ENCODE measurements around the gene ZNF804A. TPM values are rescaled to one million over a fixed set of nuclear protein-coding genes. Genes with fewer than 3 reads are reported as not detected.

ZNF804A gene
- total RNA-seq, 3 donors from 2014 or later (not counting 1 experiment from before 2014, with no cell fraction given) = 0.12 to 0.25 TPM; not detected in 1

DNA sequence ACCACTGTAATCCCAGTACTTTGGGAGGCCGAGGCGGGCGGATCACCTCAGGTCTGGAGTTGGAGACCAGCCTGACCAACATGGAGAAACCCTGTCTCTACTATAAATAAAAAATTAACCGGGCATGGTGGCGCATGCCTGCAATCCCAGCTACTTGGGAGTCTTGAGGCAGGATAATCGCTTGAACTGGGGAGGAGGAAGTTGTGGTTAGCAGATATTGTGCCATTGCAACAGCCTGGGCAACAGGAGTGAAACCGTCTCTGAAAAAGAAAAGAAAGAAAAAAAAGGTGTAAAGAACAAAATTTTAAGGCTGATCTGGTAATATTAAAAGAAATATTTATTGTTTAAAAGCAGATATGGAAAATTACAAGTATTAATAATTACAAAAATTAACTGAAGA is 29.7 kb downstream of the ZNF804A start:
- WGBS (ENCODE audit: insufficient coverage) = 66% methylated on average over 7 of the region's 7 CpGs
- Histone ChIP-seq H3K27me3 (ENCODE audit: control insufficient read depth, insufficient read depth, low read length) (no peaks in the 10 kb centered on the region), H3K27ac (ENCODE audit: low read length) (no peak overlapping the region), H3K4me1 (ENCODE audit: control insufficient read depth, insufficient read depth, low read length) (no peaks in the 10 kb centered on the region), H3K36me3 (ENCODE audit: control insufficient read depth, insufficient read depth, low read length) (no peaks in the 10 kb centered on the region), H3K9me3 (ENCODE audit: control insufficient read depth, insufficient read depth, low read length) (peaks cover 3% of the 10 kb centered on the region), H3K4me3 (ENCODE audit: low read length) (no peak overlapping the region)
- H3K9me3 Mint-ChIP-seq = peaks cover 2 to 6% of the 10 kb centered on the region in 2 donors
- DNase-seq = no peak
- H3K36me3 Mint-ChIP-seq = no peaks in the 10 kb centered on the region
- ATAC-seq = no peak
- intact Hi-C loops (cut with micrococcal nuclease) = no loop called here
- no peaks in the 10 kb centered on the region for H3K27me3 Mint-ChIP-seq (ENCODE audit: low read depth in 2 of 2)
- TF ChIP-seq, protein P1, sequence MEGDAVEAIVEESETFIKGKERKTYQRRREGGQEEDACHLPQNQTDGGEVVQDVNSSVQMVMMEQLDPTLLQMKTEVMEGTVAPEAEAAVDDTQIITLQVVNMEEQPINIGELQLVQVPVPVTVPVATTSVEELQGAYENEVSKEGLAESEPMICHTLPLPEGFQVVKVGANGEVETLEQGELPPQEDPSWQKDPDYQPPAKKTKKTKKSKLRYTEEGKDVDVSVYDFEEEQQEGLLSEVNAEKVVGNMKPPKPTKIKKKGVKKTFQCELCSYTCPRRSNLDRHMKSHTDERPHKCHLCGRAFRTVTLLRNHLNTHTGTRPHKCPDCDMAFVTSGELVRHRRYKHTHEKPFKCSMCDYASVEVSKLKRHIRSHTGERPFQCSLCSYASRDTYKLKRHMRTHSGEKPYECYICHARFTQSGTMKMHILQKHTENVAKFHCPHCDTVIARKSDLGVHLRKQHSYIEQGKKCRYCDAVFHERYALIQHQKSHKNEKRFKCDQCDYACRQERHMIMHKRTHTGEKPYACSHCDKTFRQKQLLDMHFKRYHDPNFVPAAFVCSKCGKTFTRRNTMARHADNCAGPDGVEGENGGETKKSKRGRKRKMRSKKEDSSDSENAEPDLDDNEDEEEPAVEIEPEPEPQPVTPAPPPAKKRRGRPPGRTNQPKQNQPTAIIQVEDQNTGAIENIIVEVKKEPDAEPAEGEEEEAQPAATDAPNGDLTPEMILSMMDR (IDR thresholded peaks at IDR 0.05) = no peak
- no peak overlapping the region for H3K4me3 Mint-ChIP-seq
- no peaks in the 10 kb centered on the region for H3K4me1 Mint-ChIP-seq
- no peak overlapping the region for H3K27ac Mint-ChIP-seq

DNA sequence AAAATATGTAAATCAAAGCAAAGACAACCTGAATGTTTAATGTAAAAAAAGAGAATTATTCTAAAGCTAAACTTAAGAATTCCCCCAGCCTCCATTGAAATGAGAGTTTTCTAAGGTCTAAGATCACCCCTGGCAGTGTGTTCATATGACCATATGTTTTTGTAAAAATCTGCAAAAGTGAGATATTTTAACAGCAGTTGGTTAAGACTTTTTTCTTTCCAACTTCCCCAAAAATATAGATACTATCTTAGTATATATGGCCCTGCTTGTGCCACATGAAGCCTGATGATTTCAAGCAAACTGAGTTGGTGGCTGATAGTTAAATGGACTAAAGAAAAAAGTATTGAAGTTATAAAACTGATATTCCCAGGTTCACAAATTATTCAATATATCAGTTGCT is 35.4 kb downstream of the ZNF804A start:
- no peak overlapping the region for H3K27ac Mint-ChIP-seq
- Histone ChIP-seq H3K27ac (ENCODE audit: low read length) (no peak overlapping the region), H3K27me3 (ENCODE audit: control insufficient read depth, insufficient read depth, low read length) (no peaks in the 10 kb centered on the region), H3K36me3 (ENCODE audit: control insufficient read depth, insufficient read depth, low read length) (no peaks in the 10 kb centered on the region), H3K9me3 (ENCODE audit: control insufficient read depth, insufficient read depth, low read length) (peaks cover 3% of the 10 kb centered on the region), H3K4me3 (ENCODE audit: low read length) (no peak overlapping the region), H3K4me1 (ENCODE audit: control insufficient read depth, insufficient read depth, low read length) (no peaks in the 10 kb centered on the region)
- peaks cover 5 to 16% of the 10 kb centered on the region in 2 donors for H3K9me3 Mint-ChIP-seq
- H3K36me3 Mint-ChIP-seq = no peaks in the 10 kb centered on the region
- no peaks in the 10 kb centered on the region for H3K27me3 Mint-ChIP-seq (ENCODE audit: low read depth in 2 of 2)
- H3K4me3 Mint-ChIP-seq = no peak overlapping the region
- H3K4me1 Mint-ChIP-seq = no peaks in the 10 kb centered on the region
- intact Hi-C loops (cut with micrococcal nuclease) = no loop called here
- ATAC-seq (no peak), DNase-seq (no peak)
- TF ChIP-seq, protein P1 (IDR thresholded peaks at IDR 0.05) = no peak

DNA sequence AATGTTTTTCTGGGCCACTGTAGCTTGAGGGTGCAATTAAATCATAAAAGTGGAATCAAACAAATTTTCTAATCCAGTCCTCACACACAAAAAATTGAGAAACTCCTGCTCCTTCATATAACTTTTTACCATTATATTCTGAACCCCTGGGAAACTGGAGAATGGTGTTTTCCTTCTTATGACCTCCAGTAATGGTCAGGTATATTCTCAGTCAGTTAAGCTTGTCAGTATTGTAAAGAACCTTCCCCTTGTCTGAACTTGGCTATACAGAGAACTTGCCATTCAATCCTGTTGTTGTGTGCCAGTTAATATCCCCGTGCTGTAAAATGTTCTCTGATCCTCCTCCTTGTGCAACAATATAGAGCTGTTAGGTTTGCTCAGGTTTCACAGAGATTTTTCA is 39.5 kb downstream of the ZNF804A start:
- Histone ChIP-seq H3K27me3 (ENCODE audit: control insufficient read depth, insufficient read depth, low read length) (no peaks in the 10 kb centered on the region), H3K27ac (ENCODE audit: low read length) (no peak overlapping the region), H3K4me1 (ENCODE audit: control insufficient read depth, insufficient read depth, low read length) (no peaks in the 10 kb centered on the region), H3K36me3 (ENCODE audit: control insufficient read depth, insufficient read depth, low read length) (no peaks in the 10 kb centered on the region), H3K9me3 (ENCODE audit: control insufficient read depth, insufficient read depth, low read length) (no peaks in the 10 kb centered on the region), H3K4me3 (ENCODE audit: low read length) (no peak overlapping the region)
- peaks cover 3 to 16% of the 10 kb centered on the region in 2 donors for H3K9me3 Mint-ChIP-seq
- no peak overlapping the region for H3K27ac Mint-ChIP-seq
- TF ChIP-seq, protein P1 (IDR thresholded peaks at IDR 0.05) = no peak
- H3K27me3 Mint-ChIP-seq (ENCODE audit: low read depth in 2 of 2) = no peaks in the 10 kb centered on the region
- no peak for ATAC-seq
- H3K4me1 Mint-ChIP-seq = no peaks in the 10 kb centered on the region
- no peaks in the 10 kb centered on the region for H3K36me3 Mint-ChIP-seq
- no peak for DNase-seq
- no peak overlapping the region for H3K4me3 Mint-ChIP-seq
- intact Hi-C loops (cut with micrococcal nuclease) = no loop called here
- WGBS (ENCODE audit: insufficient coverage) = no CpG with 5 or more reads among the region's 1 CpG

DNA sequence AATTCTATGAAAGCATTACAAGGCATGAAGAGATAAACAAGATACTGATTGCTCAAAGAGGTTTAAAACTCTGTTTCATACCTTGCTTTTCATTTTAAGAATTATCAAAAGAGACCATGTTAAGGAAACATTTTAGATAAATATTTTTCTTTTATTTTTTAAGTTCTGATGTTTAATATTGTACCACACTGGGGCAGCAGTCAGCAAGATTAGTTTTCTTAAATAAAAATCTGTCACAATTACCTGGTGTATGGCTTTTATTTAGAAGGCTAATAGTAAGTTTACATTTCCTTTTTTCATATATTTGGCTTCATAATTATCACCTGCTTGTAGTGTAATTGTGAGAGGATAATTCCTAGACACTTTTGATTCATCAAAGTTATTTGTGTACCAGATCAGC is 46.4 kb downstream of the ZNF804A start:
- Mint-ChIP-seq H3K9me3 (peaks cover 2 to 24% of the 10 kb centered on the region in 2 donors), H3K36me3 (no peaks in the 10 kb centered on the region), H3K4me1 (no peaks in the 10 kb centered on the region), H3K4me3 (no peak overlapping the region), H3K27ac (no peak overlapping the region), H3K27me3 (ENCODE audit: low read depth in 2 of 2) (no peaks in the 10 kb centered on the region)
- H3K27ac ChIP-seq (ENCODE audit: low read length) = no peak overlapping the region
- H3K4me3 ChIP-seq (ENCODE audit: low read length) = no peak overlapping the region
- ATAC-seq = no peak
- no peaks in the 10 kb centered on the region for H3K4me1 ChIP-seq (ENCODE audit: control insufficient read depth, insufficient read depth, low read length)
- H3K36me3 ChIP-seq (ENCODE audit: control insufficient read depth, insufficient read depth, low read length) = no peaks in the 10 kb centered on the region
- no peak for DNase-seq
- intact Hi-C loops (cut with micrococcal nuclease) = no loop called here
- TF ChIP-seq, protein P1 (IDR thresholded peaks at IDR 0.05) = no peak
- H3K9me3 ChIP-seq (ENCODE audit: control insufficient read depth, insufficient read depth, low read length) = peaks cover 11% of the 10 kb centered on the region
- H3K27me3 ChIP-seq (ENCODE audit: control insufficient read depth, insufficient read depth, low read length) = no peaks in the 10 kb centered on the region
